Caco-2 (cell line): Measurements from ENCODE around the gene ZNF519. TPM values are rescaled to one million over a fixed set of nuclear protein-coding genes. Genes with fewer than 3 reads are reported as not detected.
"Not testable (repeated sequence)": the region's sequence is repeated elsewhere in the genome, so short reads cannot be mapped to it uniquely, and the experiment has no call there.

Experiments used
- BruUV-seq: library from RNA; stranded (reverse); fragments of 400-500 nt; replicated peaks from 2 replicates; lab custom pipeline; 2021; lab: Mats Ljungman, UMichigan
- CTCF ChIA-PET: fragments of 300-600 bp; sonication (Branson Sonifier 250); formaldehyde crosslinking; loops from one replicate; lab custom pipeline; 2022; ENCODE audit warnings: antibody characterized with exemption; lab: Charles Lee
- POLR2A ChIA-PET: fragments of 300-600 bp; sonication (Branson Sonifier 250); formaldehyde crosslinking; loops from one replicate; lab custom pipeline; 2022; ENCODE audit warnings: antibody characterized with exemption; lab: Charles Lee
- DNase-seq, 2 experiments: peaks; one replicate each; pipeline versions ENCODE4 v3.0.0 to v3.0.0-alpha.2; 2020 to 2022
- H3K27me3 ChIP-seq: replicated peaks from 2 replicates; pipeline ENCODE4 v1.6.0; 2011; ENCODE audit warnings: low read length; ENCODE audit not compliant: control insufficient read depth, insufficient read depth
- H3K36me3 ChIP-seq: 2 replicates; pipeline ENCODE4 v1.5.1; 2011; ENCODE audit warnings: low read length; ENCODE audit not compliant: control insufficient read depth, insufficient read depth
- H3K4me1 ChIP-seq: fragments of 250-450 bp; sonication (Bioruptor Pico); 2 replicates; pipeline ENCODE4 v1.5.1; 2020; ENCODE audit warnings: mild to moderate bottlenecking
- H3K4me3 ChIP-seq: 2 replicates; pipeline ENCODE4 v1.5.1; 2011; ENCODE audit warnings: low read depth, mild to moderate bottlenecking, control low read depth, low read length
- H3K9me3 ChIP-seq: fragments of 250-450 bp; sonication (Bioruptor Pico); 2 replicates; pipeline ENCODE4 v1.5.1; 2020; ENCODE audit warnings: mild to moderate bottlenecking, moderate library complexity
- H3K27ac Mint-ChIP-seq: one replicate; pipeline ENCODE4 v1.8.0; 2022; ENCODE audit warnings: mixed read lengths; ENCODE audit not compliant: unreplicated experiment
- H3K27me3 Mint-ChIP-seq: one replicate; pipeline ENCODE4 v1.8.0; 2022; ENCODE audit warnings: mixed read lengths; ENCODE audit not compliant: insufficient read depth, unreplicated experiment
- H3K36me3 Mint-ChIP-seq: one replicate; pipeline ENCODE4 v1.8.0; 2022; ENCODE audit warnings: mild to moderate bottlenecking, mixed read lengths; ENCODE audit not compliant: insufficient read depth, unreplicated experiment
- H3K4me1 Mint-ChIP-seq: one replicate; pipeline ENCODE4 v1.8.0; 2022; ENCODE audit warnings: low read depth, mixed read lengths; ENCODE audit not compliant: unreplicated experiment
- H3K4me3 Mint-ChIP-seq: one replicate; pipeline ENCODE4 v1.8.0; 2022; ENCODE audit warnings: mild to moderate bottlenecking, moderate library complexity, mixed read lengths; ENCODE audit not compliant: unreplicated experiment
- H3K9me3 Mint-ChIP-seq: one replicate; pipeline ENCODE4 v1.8.0; 2022; ENCODE audit warnings: mixed read lengths; ENCODE audit not compliant: unreplicated experiment
- CTCF ChIP-seq, 2 experiments: fragments of 200-600 bp in 1 of 2; IDR thresholded peaks; 1 replicate in 1 of 2; 2 replicates in 1 of 2; pipeline versions ENCODE4 v1.5.1 to v1.8.0; 2011 to 2022; ENCODE audit warnings: antibody characterized with exemption in 1 of 2, control low read depth in 1 of 2, inconsistent platforms in 1 of 2, low read depth in 1 of 2, low read length in 1 of 2, mild to moderate bottlenecking in 1 of 2, moderate library complexity in 1 of 2; ENCODE audit not compliant: insufficient read depth in 1 of 2, severe bottlenecking in 1 of 2, unreplicated experiment in 1 of 2
- intact Hi-C: fragments of 100-400 bp; cut with micrococcal nuclease; formaldehyde crosslinking; loops from one replicate; pipeline ENCODE4 v1.10.0; 2022; ENCODE audit not compliant: unreplicated experiment
- total RNA-seq: library from RNA; stranded (reverse); gene quantifications from 2 replicates; pipeline ENCODE4 v1.2.3, GENCODE V29; 2022

Gene ZNF519
- total RNA-seq, 1 experiment from 2014 or later, result 22.3 TPM

GRCh38 chr18:14144628-14144895, 12.3 kb upstream of the ZNF519 start:
- TF ChIP-seq CTCF (IDR thresholded peaks at IDR 0.05; ENCODE audit: insufficient read depth in 1 of 2, low read depth in 1 of 2, low read length in 1 of 2, severe bottlenecking in 1 of 2, unreplicated experiment in 1 of 2), result no peak
- Histone ChIP-seq H3K4me3 (no peak overlapping the region), H3K9me3 (no peaks in the 10 kb centered on the region), H3K36me3 (no peaks in the 10 kb centered on the region), H3K27me3 (no peaks in the 10 kb centered on the region), H3K4me1 (no peaks in the 10 kb centered on the region)
- H3K27me3 Mint-ChIP-seq, result no peaks in the 10 kb centered on the region
- ChIA-PET CTCF (no interaction called here), POLR2A (no interaction called here)
- H3K27ac Mint-ChIP-seq, result no peak overlapping the region
- no TSS peak for BruUV-seq
- H3K4me3 Mint-ChIP-seq, result no peak overlapping the region
- DNase-seq, result no peak
- no peaks in the 10 kb centered on the region for H3K4me1 Mint-ChIP-seq
- no peaks in the 10 kb centered on the region for H3K36me3 Mint-ChIP-seq
- no peaks in the 10 kb centered on the region for H3K9me3 Mint-ChIP-seq
- intact Hi-C loops, result no loop called here

- POLR2A ChIA-PET, H3K27me3 Mint-ChIP-seq, H3K9me3 Mint-ChIP-seq, H3K36me3 ChIP-seq, H3K27ac Mint-ChIP-seq, intact Hi-C loops, DNase-seq, H3K27me3 ChIP-seq, H3K4me1 Mint-ChIP-seq, H3K9me3 ChIP-seq, H3K4me3 ChIP-seq, BruUV-seq, H3K4me1 ChIP-seq, CTCF ChIA-PET, H3K36me3 Mint-ChIP-seq, H3K4me3 Mint-ChIP-seq: not testable (repeated sequence)
These were observed 11.8 kb upstream of the ZNF519 start for GRCh38 chr18:14143871-14144627.

- H3K27ac Mint-ChIP-seq, H3K27me3 Mint-ChIP-seq, H3K4me1 ChIP-seq, H3K27me3 ChIP-seq, H3K36me3 Mint-ChIP-seq, H3K4me3 ChIP-seq, DNase-seq, H3K4me3 Mint-ChIP-seq, H3K9me3 ChIP-seq, BruUV-seq, CTCF ChIA-PET, intact Hi-C loops, H3K36me3 ChIP-seq, H3K4me1 Mint-ChIP-seq, H3K9me3 Mint-ChIP-seq, POLR2A ChIA-PET: not testable (repeated sequence)
These were observed 11.2 kb upstream of the ZNF519 start for GRCh38 chr18:14143396-14143795.

- H3K27me3 ChIP-seq, H3K9me3 Mint-ChIP-seq, DNase-seq, POLR2A ChIA-PET, H3K27me3 Mint-ChIP-seq, CTCF ChIA-PET, intact Hi-C loops, BruUV-seq, H3K36me3 Mint-ChIP-seq, H3K4me1 ChIP-seq, H3K4me3 ChIP-seq, H3K27ac Mint-ChIP-seq, H3K36me3 ChIP-seq, H3K9me3 ChIP-seq, H3K4me1 Mint-ChIP-seq, H3K4me3 Mint-ChIP-seq: not testable (repeated sequence)
These were observed 9.9 kb upstream of the ZNF519 start for GRCh38 chr18:14142177-14142576.

- DNase-seq, H3K9me3 ChIP-seq, H3K27me3 Mint-ChIP-seq, H3K36me3 ChIP-seq, CTCF ChIA-PET, H3K27me3 ChIP-seq, intact Hi-C loops, BruUV-seq, H3K9me3 Mint-ChIP-seq, H3K4me1 ChIP-seq, H3K4me3 Mint-ChIP-seq, H3K4me3 ChIP-seq, H3K36me3 Mint-ChIP-seq, POLR2A ChIA-PET, H3K4me1 Mint-ChIP-seq, H3K27ac Mint-ChIP-seq: not testable (repeated sequence)
These were observed 7.3 kb upstream of the ZNF519 start for GRCh38 chr18:14139583-14139982.

- DNase-seq, H3K36me3 ChIP-seq, H3K4me3 Mint-ChIP-seq, H3K9me3 ChIP-seq, intact Hi-C loops, H3K36me3 Mint-ChIP-seq, H3K27ac Mint-ChIP-seq, CTCF ChIA-PET, H3K27me3 ChIP-seq, POLR2A ChIA-PET, H3K4me1 ChIP-seq, BruUV-seq, H3K4me1 Mint-ChIP-seq, H3K4me3 ChIP-seq, H3K27me3 Mint-ChIP-seq, H3K9me3 Mint-ChIP-seq: not testable (repeated sequence)
These were observed 5.7 kb upstream of the ZNF519 start for GRCh38 chr18:14137971-14138370.
